CD14-positive monocyte (primary cell): ENCODE measurements around the gene CHML. TPM values are rescaled to one million over a fixed set of nuclear protein-coding genes. Genes with fewer than 3 reads are reported as not detected.

ENCODE experiments used
- DNase-seq, 3 donors: peaks; one replicate each; pipeline ENCODE4 v3.0.0-alpha.2; 2011 to 2022
- H2AFZ ChIP-seq: 2 replicates; pipeline ENCODE4 v1.6.0; 2012; ENCODE audit warnings: mild to moderate bottlenecking, low read depth, low read length, inconsistent platforms; ENCODE audit not compliant: insufficient read depth, poor library complexity, severe bottlenecking
- H3K27ac ChIP-seq, 2 donors: 1 replicate in 1 of 2; 2 replicates in 1 of 2; pipeline ENCODE4 v1.5.1; 2012 to 2013; ENCODE audit warnings: low read length in 2 of 2, control low read depth in 1 of 2, inconsistent platforms in 1 of 2, low read depth in 1 of 2, mild to moderate bottlenecking in 1 of 2
- H3K27me3 ChIP-seq, 2 donors: one replicate each; pipeline versions ENCODE4 v1.6.0 to v1.6.1; 2011 to 2013; ENCODE audit warnings: low read length in 2 of 2; ENCODE audit not compliant: control insufficient read depth in 2 of 2, insufficient read depth in 2 of 2
- H3K36me3 ChIP-seq, 2 donors: replicated peaks in 1 of 2; 1 replicate in 1 of 2; 2 replicates in 1 of 2; pipeline versions ENCODE4 v1.5.1 to v1.6.1; 2012 to 2013; ENCODE audit warnings: low read length in 2 of 2, control low read depth in 1 of 2, inconsistent platforms in 1 of 2, mild to moderate bottlenecking in 1 of 2; ENCODE audit not compliant: insufficient read depth in 2 of 2, control insufficient read depth in 1 of 2
- H3K4me1 ChIP-seq, 2 donors: 1 replicate in 1 of 2; 2 replicates in 1 of 2; pipeline versions ENCODE4 v1.5.1 to v1.6.1; 2012 to 2013; ENCODE audit warnings: low read length in 2 of 2, control low read depth in 1 of 2, inconsistent platforms in 1 of 2, mild to moderate bottlenecking in 1 of 2, moderate library complexity in 1 of 2; ENCODE audit not compliant: insufficient read depth in 2 of 2, control insufficient read depth in 1 of 2
- H3K4me2 ChIP-seq: replicated peaks from 2 replicates; pipeline ENCODE3; 2012; ENCODE audit warnings: low read length, moderate library complexity, mild to moderate bottlenecking; ENCODE audit not compliant: poor library complexity, severe bottlenecking; ENCODE audit errors: extremely low read depth
- H3K4me3 ChIP-seq, 3 experiments: fragments of 200-600 bp in 1 of 3; sonication (generic) in 1 of 3; replicated peaks in 1 of 3; 1 replicate in 2 of 3; 2 replicates in 1 of 3; pipeline ENCODE4 v1.5.1; 2011 to 2013; ENCODE audit warnings: low read length in 3 of 3, mild to moderate bottlenecking in 3 of 3, control low read depth in 2 of 3, low read depth in 2 of 3, inconsistent platforms in 1 of 3, moderate library complexity in 1 of 3
- H3K79me2 ChIP-seq: 2 replicates; pipeline ENCODE4 v1.6.0; 2012; ENCODE audit warnings: mild to moderate bottlenecking, control low read depth, inconsistent platforms, low read length, moderate library complexity; ENCODE audit not compliant: insufficient read depth
- H3K9ac ChIP-seq: 2 replicates; pipeline ENCODE4 v1.6.0; 2017; ENCODE audit warnings: low read length, mild to moderate bottlenecking; ENCODE audit not compliant: insufficient read depth, poor library complexity, severe bottlenecking
- H3K9me3 ChIP-seq, 2 donors: replicated peaks in 1 of 2; 1 replicate in 1 of 2; 2 replicates in 1 of 2; pipeline versions ENCODE4 v1.5.1 to v1.6.1; 2012 to 2013; ENCODE audit warnings: low read length in 2 of 2, control low read depth in 1 of 2; ENCODE audit not compliant: control insufficient read depth in 1 of 2, insufficient read depth in 1 of 2
- H4K20me1 ChIP-seq: 2 replicates; pipeline ENCODE4 v1.6.0; 2012; ENCODE audit warnings: mild to moderate bottlenecking, low read length, control low read depth, moderate library complexity; ENCODE audit not compliant: insufficient read depth
- H3K27ac Mint-ChIP-seq, 7 donors: one replicate each; pipeline ENCODE4 v1.8.0; 2020; ENCODE audit warnings: mild to moderate bottlenecking in 7 of 7, mixed read lengths in 7 of 7, moderate library complexity in 6 of 7, inconsistent platforms in 2 of 7
- H3K27me3 Mint-ChIP-seq, 3 donors: one replicate each; pipeline ENCODE4 v1.8.0; 2021 to 2022; ENCODE audit warnings: low read depth in 3 of 3, mild to moderate bottlenecking in 3 of 3, mixed read lengths in 3 of 3, moderate library complexity in 3 of 3, inconsistent platforms in 1 of 3
- H3K36me3 Mint-ChIP-seq, 2 donors: one replicate each; pipeline ENCODE4 v1.8.0; 2020; ENCODE audit warnings: mixed read lengths in 2 of 2, inconsistent platforms in 1 of 2, mild to moderate bottlenecking in 1 of 2
- H3K4me1 Mint-ChIP-seq: one replicate; pipeline ENCODE4 v1.8.0; 2020; ENCODE audit warnings: mild to moderate bottlenecking, mixed read lengths
- H3K4me3 Mint-ChIP-seq, 2 donors: one replicate each; pipeline ENCODE4 v1.8.0; 2020; ENCODE audit warnings: mild to moderate bottlenecking in 2 of 2, mixed read lengths in 2 of 2, moderate library complexity in 1 of 2
- H3K9me3 Mint-ChIP-seq, 7 donors: one replicate each; pipeline ENCODE4 v1.8.0; 2020 to 2022; ENCODE audit warnings: mixed read lengths in 7 of 7, mild to moderate bottlenecking in 6 of 7, moderate library complexity in 6 of 7, inconsistent platforms in 2 of 7
- WGBS: methylation state at CpG from one replicate; pipeline ENCODE4 v1.1.5; 2013; ENCODE audit warnings: missing lambda C conversion rate; ENCODE audit not compliant: insufficient coverage; 5-methylcytosine and 5-hydroxymethylcytosine counted together
- intact Hi-C, 2 donors: fragments of 100-400 bp; cut with micrococcal nuclease; formaldehyde crosslinking; loops; one replicate each; pipeline versions ENCODE4 v1.15.0 to v1.15.1; 2023
- polyA plus RNA-seq, 3 donors: library from polyadenylated mRNA; depleted of rRNA in 1 of 3; unstranded in 2 of 3; stranded (reverse) in 1 of 3; fragments of 300-500 nt in 2 of 3; fragments of >200 nt in 1 of 3; fragmentation: Illumina TruSeq in 2 of 3; gene quantifications; 1 replicate in 2 of 3; 2 replicates in 1 of 3; pipeline ENCODE4 v1.2.3, GENCODE V29; 2012 to 2021
- TF ChIP-seq, protein P1 (sequence below): fragments of 200-600 bp; IDR thresholded peaks from one replicate; pipeline ENCODE4 v1.8.0; 2022; ENCODE audit warnings: antibody characterized with exemption, mild to moderate bottlenecking

Gene CHML
- polyA plus RNA-seq, 3 donors: 3.4 to 6.6 (median 3.4) TPM

DNA sequence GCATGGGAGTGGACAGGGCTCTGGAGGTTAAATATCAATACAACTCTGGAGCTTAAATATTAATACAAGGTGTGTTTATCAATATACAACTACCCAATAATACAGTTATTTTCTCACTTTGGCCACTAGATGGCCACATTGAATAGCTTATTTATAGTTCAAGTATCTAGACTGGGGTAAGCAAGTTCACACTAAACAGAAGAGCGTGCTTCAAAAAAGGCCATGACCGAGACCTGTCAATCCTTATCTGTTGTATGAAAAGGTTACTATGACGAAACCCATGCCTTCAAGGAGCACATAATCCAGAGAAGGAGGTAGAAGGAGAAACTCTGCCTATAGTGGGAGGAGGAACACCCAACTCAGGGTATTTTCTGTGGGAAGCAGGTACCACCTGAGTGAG, 29.1 kb downstream of the CHML start:
- Histone ChIP-seq H3K27ac (peak overlapping the region in 1 of 2 donors; percentile 60), H3K79me2 (peaks cover 7% of the 10 kb centered on the region), H3K9me3 (no peaks in the 10 kb centered on the region), H3K4me2 (no peak overlapping the region), H3K36me3 (peaks cover 0 to 5% of the 10 kb centered on the region in 2 donors), H3K9ac (no peak overlapping the region), H4K20me1 (no peaks in the 10 kb centered on the region), H2AFZ (no peak overlapping the region), H3K4me1 (peaks cover 11 to 20% of the 10 kb centered on the region in 2 donors), H3K27me3 (no peaks in the 10 kb centered on the region), H3K4me3 (no peak overlapping the region)
- Mint-ChIP-seq H3K36me3 (peaks cover 9 to 11% of the 10 kb centered on the region in 2 donors), H3K4me1 (peaks cover 14% of the 10 kb centered on the region), H3K27ac (no peak overlapping the region), H3K4me3 (no peak overlapping the region), H3K9me3 (no peaks in the 10 kb centered on the region), H3K27me3 (peaks cover 0 to 3% (median 0%) of the 10 kb centered on the region in 3 donors)
- WGBS: no CpG with 5 or more reads among the region's 3 CpGs
- TF ChIP-seq, protein P1, sequence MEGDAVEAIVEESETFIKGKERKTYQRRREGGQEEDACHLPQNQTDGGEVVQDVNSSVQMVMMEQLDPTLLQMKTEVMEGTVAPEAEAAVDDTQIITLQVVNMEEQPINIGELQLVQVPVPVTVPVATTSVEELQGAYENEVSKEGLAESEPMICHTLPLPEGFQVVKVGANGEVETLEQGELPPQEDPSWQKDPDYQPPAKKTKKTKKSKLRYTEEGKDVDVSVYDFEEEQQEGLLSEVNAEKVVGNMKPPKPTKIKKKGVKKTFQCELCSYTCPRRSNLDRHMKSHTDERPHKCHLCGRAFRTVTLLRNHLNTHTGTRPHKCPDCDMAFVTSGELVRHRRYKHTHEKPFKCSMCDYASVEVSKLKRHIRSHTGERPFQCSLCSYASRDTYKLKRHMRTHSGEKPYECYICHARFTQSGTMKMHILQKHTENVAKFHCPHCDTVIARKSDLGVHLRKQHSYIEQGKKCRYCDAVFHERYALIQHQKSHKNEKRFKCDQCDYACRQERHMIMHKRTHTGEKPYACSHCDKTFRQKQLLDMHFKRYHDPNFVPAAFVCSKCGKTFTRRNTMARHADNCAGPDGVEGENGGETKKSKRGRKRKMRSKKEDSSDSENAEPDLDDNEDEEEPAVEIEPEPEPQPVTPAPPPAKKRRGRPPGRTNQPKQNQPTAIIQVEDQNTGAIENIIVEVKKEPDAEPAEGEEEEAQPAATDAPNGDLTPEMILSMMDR: peak; percentile 80
- intact Hi-C loops: loop anchor here in 1 of 2 donors (5.0 to 10.0 kb wide), 2 partner anchors 79 to 234 kb away; partner anchors contain the start of genes EXO1 and KMO
- peak; percentile 43 to 74 (median 66) for DNase-seq

DNA sequence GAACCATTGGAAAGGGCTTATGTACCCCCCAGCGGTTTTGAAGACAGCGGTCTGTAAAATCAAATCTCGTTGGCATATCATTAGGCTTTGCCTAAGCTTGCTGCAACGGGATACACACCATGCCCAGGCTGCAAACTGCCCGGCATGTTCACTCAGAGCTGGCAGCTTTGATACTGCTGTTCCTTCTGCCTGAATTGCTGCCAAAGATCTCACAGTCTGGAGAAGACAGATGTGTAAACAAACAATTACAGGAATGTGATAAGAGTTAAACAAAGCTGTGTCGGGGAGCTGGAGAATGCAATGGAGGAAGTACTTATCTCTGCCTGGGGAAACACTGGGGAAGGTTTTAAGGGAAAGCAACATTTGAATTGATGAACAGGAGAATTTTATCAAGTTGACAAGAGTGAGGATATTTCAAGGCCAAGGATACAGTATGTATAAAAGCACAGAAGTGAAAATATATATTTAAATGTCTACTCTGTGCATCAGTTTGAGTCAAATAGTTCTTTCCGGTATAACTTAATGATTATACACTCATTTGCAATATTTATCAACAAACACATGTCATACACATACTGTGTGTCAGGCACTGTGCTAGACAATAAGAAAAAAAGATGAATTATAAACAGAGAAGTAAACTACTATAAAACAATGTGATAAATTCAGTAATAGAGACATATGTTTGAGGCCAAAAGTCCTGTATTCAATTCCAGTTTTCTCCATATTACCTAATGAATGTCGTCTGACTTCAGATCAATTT, 29.9 kb downstream of the CHML start:
- no peak overlapping the region for H2AFZ ChIP-seq
- no peak overlapping the region for H3K4me2 ChIP-seq
- H4K20me1 ChIP-seq: no peaks in the 10 kb centered on the region
- TF ChIP-seq, protein P1: no peak
- H3K9ac ChIP-seq: no peak overlapping the region
- H3K27ac ChIP-seq: no peak overlapping the region
- H3K9me3 ChIP-seq: no peaks in the 10 kb centered on the region
- H3K4me3 ChIP-seq: no peak overlapping the region
- DNase-seq: no peak
- peaks cover 0 to 5% of the 10 kb centered on the region in 2 donors for H3K36me3 ChIP-seq
- peaks cover 2 to 11% of the 10 kb centered on the region in 2 donors for H3K36me3 Mint-ChIP-seq
- H3K79me2 ChIP-seq: peaks cover 7% of the 10 kb centered on the region
- no peaks in the 10 kb centered on the region for H3K27me3 ChIP-seq
- intact Hi-C loops: loop anchor here in 1 of 2 donors (5.0 to 10.0 kb wide), 2 partner anchors 78 to 235 kb away; partner anchors contain the start of genes EXO1 and KMO
- peaks cover 0 to 3% (median 0%) of the 10 kb centered on the region in 3 donors for H3K27me3 Mint-ChIP-seq
- peaks cover 17% of the 10 kb centered on the region for H3K4me1 Mint-ChIP-seq
- no peaks in the 10 kb centered on the region for H3K9me3 Mint-ChIP-seq
- WGBS: 89% methylated on average over 6 of the region's 8 CpGs
- peaks cover 11 to 20% of the 10 kb centered on the region in 2 donors for H3K4me1 ChIP-seq
- no peak overlapping the region for H3K27ac Mint-ChIP-seq
- no peak overlapping the region for H3K4me3 Mint-ChIP-seq
